Measurements from ENCODE around the gene ZFYVE27.

ZFYVE27 gene

DNA sequence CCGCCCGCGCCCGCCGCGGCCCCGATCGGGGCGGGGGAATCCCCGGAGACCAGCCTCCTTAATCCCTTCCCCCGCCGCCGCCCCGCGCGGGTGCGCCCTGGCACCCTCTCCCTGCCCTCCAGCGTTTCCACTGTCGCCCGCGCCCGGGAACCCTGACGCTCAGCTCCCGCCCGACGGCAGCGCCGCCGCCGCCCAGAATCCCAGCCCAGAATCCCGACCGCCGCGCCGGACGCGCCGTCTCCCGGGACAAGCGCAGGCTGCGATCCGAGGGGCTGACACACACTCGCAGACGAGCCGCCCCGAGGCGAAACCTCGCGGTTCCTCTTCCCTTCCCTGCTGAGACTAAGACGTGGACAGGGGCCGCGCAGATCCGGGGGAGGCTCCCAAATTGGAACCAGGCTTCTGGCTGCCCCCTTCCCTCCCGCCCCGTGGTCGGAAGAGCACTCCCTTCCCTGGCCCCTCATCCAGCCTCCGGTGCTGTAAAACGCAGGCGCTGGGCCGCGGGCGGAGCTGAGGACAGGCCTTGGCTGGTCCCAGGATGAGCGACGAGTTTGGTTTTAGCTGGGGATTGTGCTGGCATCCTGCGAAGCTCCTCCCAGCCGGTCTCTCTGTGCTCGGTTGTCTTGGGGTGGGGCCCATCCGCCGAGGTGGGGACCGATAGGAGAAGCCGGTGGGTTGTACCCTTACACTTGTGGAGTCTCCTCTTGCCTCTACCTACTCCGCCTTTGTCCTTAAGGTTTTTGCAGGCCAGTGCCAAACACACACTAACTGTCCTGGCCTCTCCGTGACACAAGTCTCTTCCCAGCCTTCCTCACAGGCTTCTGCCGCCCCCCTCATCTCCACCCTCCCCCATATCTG lies 22.3 kb upstream of the ZFYVE27 start:
- DNase-seq, result peak; percentile 56

DNA sequence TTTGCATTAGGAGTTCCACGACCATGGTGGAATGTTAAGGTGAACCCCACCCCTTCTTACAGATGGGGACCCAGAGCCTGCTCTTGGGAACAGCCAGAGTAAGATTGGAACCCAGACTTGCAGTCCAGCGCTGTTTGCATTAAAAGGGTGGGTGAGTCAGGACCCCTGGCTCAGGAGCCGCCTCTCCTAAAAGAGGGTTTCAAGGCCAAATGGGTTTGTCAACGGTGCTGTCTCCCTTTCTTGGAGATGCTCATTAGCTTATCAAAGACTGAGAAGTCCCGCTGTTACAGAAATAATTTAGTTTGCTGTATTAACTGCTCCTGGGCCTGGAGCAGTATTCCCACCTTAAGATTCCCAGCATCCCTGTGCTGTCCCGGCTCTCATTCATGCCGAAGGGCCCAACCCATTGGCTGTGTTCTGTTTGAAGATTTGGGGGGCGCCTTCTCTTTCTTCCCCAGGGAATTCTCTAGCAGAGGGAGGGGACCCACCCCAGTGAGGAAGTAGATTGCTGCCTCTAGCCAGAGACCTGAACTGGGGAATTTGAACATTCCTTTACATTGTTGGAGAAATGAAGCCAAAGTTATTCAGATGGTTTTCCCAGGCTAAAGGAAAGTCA lies 21.6 kb upstream of the ZFYVE27 start:
- no peak for DNase-seq
- no peak for ATAC-seq

More for the DNA sequence above, 22.3 kb upstream of the ZFYVE27 start:
- peak; percentile 64 for ATAC-seq

DNA sequence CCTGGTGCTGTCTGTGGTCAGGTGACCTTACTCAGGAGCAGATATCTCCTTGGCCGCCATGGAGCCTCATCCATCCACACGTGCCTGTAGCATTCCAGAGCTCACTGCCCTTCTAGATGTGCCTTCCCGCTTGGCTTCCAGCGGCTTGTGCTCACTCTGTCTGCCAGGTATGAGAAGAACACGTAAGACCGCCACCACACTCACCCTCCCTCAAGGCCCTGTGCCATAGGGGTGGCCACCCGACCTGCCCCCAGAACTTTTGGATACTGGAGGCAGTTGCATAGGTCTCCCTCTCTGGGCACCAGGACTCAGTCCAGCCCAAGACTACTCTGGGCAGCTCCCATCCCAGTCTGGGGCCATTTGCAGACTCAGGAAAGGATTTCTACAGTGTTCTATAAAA lies 19.3 kb upstream of the ZFYVE27 start:
- DNase-seq (no peak), ATAC-seq (no peak)

DNA sequence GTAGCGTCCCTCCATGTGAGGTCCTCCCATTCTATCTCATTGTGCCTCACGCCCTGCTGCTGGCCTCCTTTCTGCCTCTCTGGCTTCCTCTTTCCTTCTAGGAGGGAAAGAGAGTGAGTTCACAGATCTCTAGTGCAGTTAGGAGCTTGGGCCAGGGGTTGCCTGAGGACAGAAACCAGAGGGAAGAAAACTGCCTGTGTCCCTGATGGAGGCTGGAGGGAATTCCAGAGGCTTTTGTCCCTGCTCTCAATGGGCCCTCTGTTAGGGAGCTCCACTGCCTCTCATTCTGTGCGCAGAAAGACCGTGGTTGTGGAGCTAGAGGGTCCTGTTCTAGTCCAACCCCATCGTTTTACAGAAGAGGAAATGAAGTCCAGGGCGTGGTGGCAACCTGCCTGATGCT lies 18.8 kb upstream of the ZFYVE27 start:
- DNase-seq (no peak), ATAC-seq (no peak)

DNA sequence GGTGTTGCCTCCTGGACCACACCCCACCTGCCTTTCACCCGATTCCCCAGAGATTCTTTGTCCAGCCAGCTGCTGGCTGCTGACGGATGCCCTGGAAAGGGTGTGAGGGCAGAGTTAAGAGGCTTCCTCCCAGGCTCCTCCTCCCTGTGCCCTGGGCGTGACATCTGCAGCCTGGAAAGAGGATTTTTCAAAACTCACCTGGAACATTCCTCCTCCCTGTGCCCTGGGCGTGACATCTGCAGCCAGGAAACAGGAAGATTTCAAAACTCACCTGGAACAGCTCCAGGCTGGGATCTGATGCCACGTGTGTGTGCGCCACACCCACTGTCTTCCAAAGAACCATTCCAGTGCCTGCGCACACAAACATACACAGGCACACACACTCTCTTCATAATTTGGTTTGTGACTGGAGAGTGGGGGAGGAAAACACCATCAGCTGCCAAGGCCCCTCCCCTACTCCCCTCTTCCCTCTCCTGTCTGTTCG lies 18.2 kb upstream of the ZFYVE27 start:
- DNase-seq (no peak), ATAC-seq (no peak)

DNA sequence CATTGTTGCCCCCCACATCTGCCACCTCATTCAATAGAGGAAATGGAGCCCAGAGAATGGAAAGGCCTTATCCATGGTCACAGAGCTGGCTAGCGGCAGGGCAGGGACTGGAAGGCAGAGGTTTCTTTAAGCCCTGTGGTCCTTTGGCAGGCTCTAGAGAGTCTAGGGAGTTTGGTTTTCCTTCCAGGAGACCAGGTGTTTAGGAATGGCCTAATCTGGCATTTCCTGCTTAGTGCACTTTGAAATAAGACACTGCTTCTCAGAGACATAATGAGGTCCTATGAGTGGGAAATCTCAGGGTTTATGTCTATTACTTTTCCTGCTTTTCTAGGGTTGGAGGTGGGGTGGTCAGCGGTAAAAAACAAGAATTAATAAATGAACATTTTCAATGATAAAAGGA lies 17.3 kb upstream of the ZFYVE27 start:
- DNase-seq (no peak), ATAC-seq (no peak)

GRCh38 chr10:97721871-97722780 lies 14.8 kb upstream of the ZFYVE27 start:
- no peak for DNase-seq

GRCh38 chr10:97723001-97723400 lies 13.9 kb upstream of the ZFYVE27 start:
- ATAC-seq, result no peak

More at GRCh38 chr10:97721871-97722780, 14.8 kb upstream of the ZFYVE27 start:
- ATAC-seq, result no peak

GRCh38 chr10:97724341-97724941 lies 12.5 kb upstream of the ZFYVE27 start:
- DNase-seq (no peak), ATAC-seq (no peak)

More at GRCh38 chr10:97723001-97723400, 13.9 kb upstream of the ZFYVE27 start:
- DNase-seq, result no peak

DNA sequence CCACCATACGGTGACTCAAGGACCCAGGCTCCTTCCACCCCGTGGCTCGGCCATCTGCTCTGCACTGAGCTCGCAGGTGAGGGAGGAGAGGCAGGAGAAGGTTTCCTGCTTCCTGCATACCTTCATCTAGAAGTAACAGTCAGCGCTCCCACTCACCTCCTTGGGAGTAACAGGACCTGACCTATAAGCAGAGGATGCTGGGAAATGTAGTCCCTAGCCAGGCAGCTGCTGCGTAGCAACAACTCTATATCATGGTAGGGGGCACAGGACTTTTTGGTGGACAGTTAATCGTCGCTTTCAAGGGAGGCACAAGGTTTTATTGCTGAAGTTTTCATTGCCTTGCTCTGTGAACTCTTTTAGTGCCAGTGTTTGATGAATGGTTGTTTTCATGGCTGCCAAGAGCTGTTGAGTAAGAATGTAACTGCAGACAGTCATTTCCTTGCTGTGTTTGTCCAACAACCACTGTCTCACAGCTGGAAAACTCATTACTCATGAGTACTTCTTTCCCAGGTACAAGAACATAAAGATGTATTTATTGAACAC lies 10.2 kb upstream of the ZFYVE27 start:
- no peak for DNase-seq
- ATAC-seq, result no peak

GRCh38 chr10:97729014-97729413 lies 7.9 kb upstream of the ZFYVE27 start:
- DNase-seq (no peak), ATAC-seq (no peak)

GRCh38 chr10:97731346-97732051 lies 5.4 kb upstream of the ZFYVE27 start:
- peak; percentile 65 for DNase-seq
- ATAC-seq, result peak; percentile 62

- ATAC-seq (no peak), DNase-seq (no peak)
Measured at GRCh38 chr10:97732052-97732359, 4.9 kb upstream of the ZFYVE27 start.

- no peak for ATAC-seq
- no peak for DNase-seq
Measured at GRCh38 chr10:97733256-97733655, 3.7 kb upstream of the ZFYVE27 start.

- ATAC-seq (no peak), DNase-seq (no peak)
Measured at GRCh38 chr10:97734021-97734420, 2.9 kb upstream of the ZFYVE27 start.

DNA sequence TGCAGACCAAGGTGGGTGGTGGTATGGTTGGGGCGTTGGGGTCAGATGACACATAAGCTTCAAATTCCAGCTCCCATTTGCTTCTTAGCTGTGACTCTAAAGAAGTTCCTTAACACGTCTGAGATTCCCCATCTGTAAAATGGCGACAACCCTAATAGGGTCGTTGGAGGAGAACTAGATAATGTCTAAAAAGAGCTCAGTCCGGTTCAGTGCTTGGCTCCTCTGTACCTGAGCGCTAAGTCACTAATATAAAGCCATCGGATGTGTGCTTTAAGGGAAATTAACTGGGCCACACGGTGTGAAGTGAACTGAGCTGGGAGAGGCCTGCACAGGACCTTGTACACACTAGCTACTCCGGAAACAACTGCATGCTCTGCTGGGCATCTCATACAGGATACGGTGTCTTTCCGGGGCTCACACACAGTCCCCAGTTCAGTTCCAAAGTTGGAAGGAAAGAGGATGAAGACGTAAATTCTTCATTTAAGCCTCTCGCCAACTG lies 476 bp upstream of the ZFYVE27 start:
- ATAC-seq (peak; percentile 10), DNase-seq (no peak)

- DNase-seq (no peak), ATAC-seq (peak; percentile 7)
Measured at GRCh38 chr10:97737770-97738265, 890 bp downstream of the ZFYVE27 start.

- ATAC-seq (no peak), DNase-seq (no peak)
Measured at GRCh38 chr10:97738616-97739015, 1.7 kb downstream of the ZFYVE27 start.

DNA sequence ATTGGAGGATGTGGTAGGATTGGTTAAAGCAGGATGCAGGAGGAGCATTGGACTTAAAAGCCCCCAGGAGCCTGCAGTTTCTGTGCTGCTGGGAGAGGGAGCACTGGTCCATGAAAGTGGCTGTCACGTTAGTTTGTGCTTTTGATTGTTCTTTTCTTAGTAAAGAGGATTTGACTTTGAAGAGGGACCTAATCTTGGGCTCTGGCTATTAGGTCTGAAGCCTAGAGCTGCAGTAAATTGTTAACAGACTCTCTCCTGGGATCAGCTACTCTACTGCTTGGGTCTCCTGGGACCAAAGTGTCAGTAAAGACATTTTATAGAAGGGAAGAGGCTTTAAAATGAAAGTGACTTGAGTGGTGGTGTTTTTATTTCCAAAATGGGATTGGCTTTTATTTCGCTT lies 3.7 kb downstream of the ZFYVE27 start:
- DNase-seq, result no peak

GRCh38 chr10:97743169-97743943 lies 6.4 kb downstream of the ZFYVE27 start:
- ATAC-seq (no peak), DNase-seq (no peak)

More for the DNA sequence above, 3.7 kb downstream of the ZFYVE27 start:
- ATAC-seq, result no peak

Data from stimulated activated naive CD8-positive, alpha-beta T cell treated with anti-CD3 and anti-CD28 coated beads, Interleukin-15, Interleukin-2, amounts not matched to agents 100 U/mL and 50 U/mL, for 24 hours (primary cell).